GM12878 (cell line): ENCODE data around the gene NOL4L.

Experiments
- ATF7 ChIP-seq: fragments of 450-650 bp; IDR thresholded peaks from 2 replicates; pipeline ENCODE4 v1.6.1; 2016; ENCODE audit warnings: low read depth, mild to moderate bottlenecking
- CTCF ChIP-seq, 3 experiments: IDR thresholded peaks in 2 of 3; conservative IDR thresholded peaks in 1 of 3; 2 replicates each; pipeline ENCODE4 v1.5.1; 2011; ENCODE audit warnings: low read depth in 3 of 3, low read length in 3 of 3, mild to moderate bottlenecking in 3 of 3, control low read depth in 2 of 3, moderate library complexity in 2 of 3, inconsistent platforms in 1 of 3, mixed read lengths in 1 of 3; ENCODE audit not compliant: control insufficient read depth in 2 of 3, insufficient read depth in 1 of 3; ENCODE audit errors: extremely low read depth in 1 of 3
- EP300 ChIP-seq, 2 experiments: fragments of 150-350 bp in 1 of 2; IDR thresholded peaks; 2 replicates each; pipeline ENCODE4 v1.6.1; 2011 to 2012; ENCODE audit warnings: low read depth in 2 of 2, low read length in 2 of 2, borderline replicate concordance in 1 of 2, improper control_type of control experiment in 1 of 2, inconsistent platforms in 1 of 2; ENCODE audit not compliant: control insufficient read depth in 1 of 2
- NFIC ChIP-seq: IDR thresholded peaks from 2 replicates; pipeline ENCODE4 v1.6.1; 2012; ENCODE audit warnings: low read depth, mild to moderate bottlenecking, inconsistent platforms, low read length, moderate library complexity
- POLR2AphosphoS5 ChIP-seq: IDR thresholded peaks from 2 replicates; pipeline ENCODE4 v1.6.1; 2011; ENCODE audit warnings: mild to moderate bottlenecking, low read length, inconsistent platforms
- SMC3 ChIP-seq: IDR thresholded peaks from 2 replicates; pipeline ENCODE4 v1.6.1; 2011; ENCODE audit warnings: low read length, improper control_type of control experiment, borderline replicate concordance
- SREBF2 ChIP-seq: IDR thresholded peaks from 2 replicates; pipeline ENCODE4 v1.6.1; 2012; ENCODE audit warnings: mild to moderate bottlenecking, low read length
- ZBTB11 ChIP-seq: fragments of 450-650 bp; formaldehyde crosslinking; IDR thresholded peaks from 2 replicates; pipeline ENCODE4 v1.5.0; 2022; ENCODE audit warnings: mild to moderate bottlenecking, missing genetic modification characterization

- TF ChIP-seq ATF7 (no peak), SREBF2 (no peak), POLR2AphosphoS5 (no peak), NFIC (no peak), ZBTB11 (CRISPR knock-in tag) (no peak), SMC3 (no peak), CTCF (IDR thresholded peaks at IDR 0.05 in 2 of 3, conservative IDR thresholded peaks at IDR 0.05 in 1 of 3; ENCODE audit: control insufficient read depth in 2 of 3, extremely low read depth in 1 of 3, insufficient read depth in 1 of 3, low read depth in 3 of 3, low read length in 3 of 3) (no peak), EP300 (IDR thresholded peaks at IDR 0.05; ENCODE audit: borderline replicate concordance in 1 of 2, control insufficient read depth in 1 of 2, low read depth in 2 of 2, low read length in 2 of 2) (no peak)
Measured at GRCh38 chr20:32605167-32605656, 20.1 kb upstream of the NOL4L start.
